ENCODE data around the gene IFRD2. TPM values are rescaled to one million over a fixed set of nuclear protein-coding genes. Genes with fewer than 3 reads are reported as not detected.

Gene IFRD2
- total RNA-seq, 1 experiment from 2014 or later = 89.5 TPM

DNA sequence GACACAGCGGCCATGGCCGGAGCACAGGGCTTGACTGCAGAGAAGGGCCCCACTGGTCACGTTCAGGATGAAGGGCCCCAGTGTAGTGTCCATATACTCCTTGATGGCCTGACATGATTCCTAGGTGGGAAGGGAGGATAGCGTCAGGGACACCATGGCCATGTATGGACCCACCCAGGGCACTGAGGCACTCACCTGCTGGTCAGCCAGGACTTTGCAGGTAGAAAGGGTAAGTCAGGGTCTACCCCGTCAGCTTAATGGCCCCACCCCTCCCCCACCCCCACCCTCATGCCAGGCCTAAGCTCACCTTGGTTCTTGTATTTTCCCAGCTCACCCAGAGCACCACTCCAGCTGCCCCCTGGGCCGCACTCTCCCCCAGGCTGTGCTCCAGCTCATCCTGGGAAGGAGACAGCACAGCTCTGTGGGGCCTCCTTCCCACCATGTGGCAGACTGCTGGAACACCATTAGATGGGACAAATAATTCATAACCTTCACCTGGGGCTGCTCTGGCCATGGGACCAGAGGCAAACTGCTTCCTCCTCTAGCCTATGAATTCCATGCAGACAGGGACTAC is 8.5 kb upstream of the IFRD2 start:
- BruUV-seq (replicated peaks) = no TSS peak
- H3K27me3 Mint-ChIP-seq (ENCODE audit: insufficient read depth, unreplicated experiment) = no peaks in the 10 kb centered on the region
- Histone ChIP-seq H3K9me3 (no peaks in the 10 kb centered on the region), H3K4me3 (ENCODE audit: low read depth, low read length) (no peak overlapping the region; the same call in 1 of the 2 replicates), H3K36me3 (ENCODE audit: control insufficient read depth, insufficient read depth, low read length) (no peaks in the 10 kb centered on the region; the same call in 1 of the 2 replicates), H3K4me1 (peaks cover 20% of the 10 kb centered on the region), H3K27me3 (replicated peaks; ENCODE audit: control insufficient read depth, insufficient read depth, low read length) (no peaks in the 10 kb centered on the region)
- peaks cover 11% of the 10 kb centered on the region for H3K36me3 Mint-ChIP-seq (ENCODE audit: insufficient read depth, unreplicated experiment)
- peak overlapping the region; percentile 95 for H3K27ac Mint-ChIP-seq (ENCODE audit: unreplicated experiment)
- intact Hi-C loops (cut with micrococcal nuclease; ENCODE audit: unreplicated experiment) = no loop called here
- H3K9me3 Mint-ChIP-seq (ENCODE audit: unreplicated experiment) = no peaks in the 10 kb centered on the region
- ChIA-PET CTCF (no interaction called here), POLR2A (interaction anchor here (0.6 kb wide), 1 partner anchor 42 kb away, joined by 7 read pairs; no protein-coding TSS in a partner anchor)
- H3K4me1 Mint-ChIP-seq (ENCODE audit: low read depth, unreplicated experiment) = peaks cover 11% of the 10 kb centered on the region
- TF ChIP-seq, protein P1, sequence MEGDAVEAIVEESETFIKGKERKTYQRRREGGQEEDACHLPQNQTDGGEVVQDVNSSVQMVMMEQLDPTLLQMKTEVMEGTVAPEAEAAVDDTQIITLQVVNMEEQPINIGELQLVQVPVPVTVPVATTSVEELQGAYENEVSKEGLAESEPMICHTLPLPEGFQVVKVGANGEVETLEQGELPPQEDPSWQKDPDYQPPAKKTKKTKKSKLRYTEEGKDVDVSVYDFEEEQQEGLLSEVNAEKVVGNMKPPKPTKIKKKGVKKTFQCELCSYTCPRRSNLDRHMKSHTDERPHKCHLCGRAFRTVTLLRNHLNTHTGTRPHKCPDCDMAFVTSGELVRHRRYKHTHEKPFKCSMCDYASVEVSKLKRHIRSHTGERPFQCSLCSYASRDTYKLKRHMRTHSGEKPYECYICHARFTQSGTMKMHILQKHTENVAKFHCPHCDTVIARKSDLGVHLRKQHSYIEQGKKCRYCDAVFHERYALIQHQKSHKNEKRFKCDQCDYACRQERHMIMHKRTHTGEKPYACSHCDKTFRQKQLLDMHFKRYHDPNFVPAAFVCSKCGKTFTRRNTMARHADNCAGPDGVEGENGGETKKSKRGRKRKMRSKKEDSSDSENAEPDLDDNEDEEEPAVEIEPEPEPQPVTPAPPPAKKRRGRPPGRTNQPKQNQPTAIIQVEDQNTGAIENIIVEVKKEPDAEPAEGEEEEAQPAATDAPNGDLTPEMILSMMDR (IDR thresholded peaks at IDR 0.05; ENCODE audit: insufficient read depth in 1 of 2, low read depth in 1 of 2, low read length in 1 of 2, severe bottlenecking in 1 of 2, unreplicated experiment in 1 of 2) = no peak
- peak overlapping the region; percentile 97 for H3K4me3 Mint-ChIP-seq (ENCODE audit: unreplicated experiment)
- DNase-seq = peak in 1 of 2 experiments; percentile 33

DNA sequence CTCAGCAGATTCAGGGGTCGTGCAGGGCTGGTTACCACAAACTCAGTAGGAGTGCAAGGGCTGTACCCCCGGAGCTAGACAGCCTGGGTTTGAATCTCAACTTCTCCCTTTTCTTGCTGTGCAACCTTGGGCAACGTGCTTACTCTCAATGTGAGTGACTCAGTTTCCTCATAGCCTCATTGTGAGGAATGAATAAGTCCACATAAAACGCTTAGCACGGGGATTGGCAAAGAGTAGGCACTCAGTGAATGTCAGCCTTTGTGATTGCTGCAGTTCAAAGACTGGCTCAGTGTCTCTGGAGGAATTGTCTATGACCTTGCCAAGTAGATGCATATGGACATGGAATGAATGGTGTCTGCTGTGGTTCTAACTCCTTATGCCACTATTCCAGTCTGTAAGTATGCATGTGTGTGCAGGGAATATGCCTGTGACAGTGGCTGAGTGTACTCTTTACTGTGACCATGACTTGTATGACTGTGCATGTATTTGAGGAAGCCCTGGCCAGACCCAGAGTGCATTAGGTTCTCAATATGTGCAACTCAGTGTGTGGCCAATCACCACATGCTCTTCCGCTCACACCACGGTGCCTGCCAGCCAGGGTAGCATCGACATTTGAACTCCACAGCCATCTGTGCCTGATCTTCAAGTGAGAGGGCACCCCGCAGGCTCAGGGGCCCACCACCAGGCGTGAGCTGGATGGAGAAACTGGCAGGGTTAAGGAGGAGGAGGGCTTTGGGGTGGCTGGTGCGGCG is 7.9 kb upstream of the IFRD2 start:
- BruUV-seq (replicated peaks) = TSS peak; percentile 95
- Mint-ChIP-seq H3K4me1 (ENCODE audit: low read depth, unreplicated experiment) (peaks cover 11% of the 10 kb centered on the region), H3K36me3 (ENCODE audit: insufficient read depth, unreplicated experiment) (peaks cover 11% of the 10 kb centered on the region), H3K9me3 (ENCODE audit: unreplicated experiment) (no peaks in the 10 kb centered on the region), H3K27ac (ENCODE audit: unreplicated experiment) (peak overlapping the region; percentile 95), H3K4me3 (ENCODE audit: unreplicated experiment) (peak overlapping the region; percentile 97), H3K27me3 (ENCODE audit: insufficient read depth, unreplicated experiment) (no peaks in the 10 kb centered on the region)
- Histone ChIP-seq H3K4me3 (ENCODE audit: low read depth, low read length) (peak overlapping the region; percentile 39), H3K9me3 (no peaks in the 10 kb centered on the region), H3K27me3 (replicated peaks; ENCODE audit: control insufficient read depth, insufficient read depth, low read length) (no peaks in the 10 kb centered on the region), H3K36me3 (ENCODE audit: control insufficient read depth, insufficient read depth, low read length) (no peaks in the 10 kb centered on the region; the same call in 1 of the 2 replicates), H3K4me1 (peaks cover 20% of the 10 kb centered on the region)
- DNase-seq = peak in 1 of 2 experiments; percentile 35
- intact Hi-C loops (cut with micrococcal nuclease; ENCODE audit: unreplicated experiment) = loop anchor here (1.0 to 2.0 kb wide), 4 partner anchors 19 to 63 kb away; partner anchors contain the start of gene GNAI2
- ChIA-PET CTCF (interaction anchor here (0.7 to 1.3 kb wide), 7 partner anchors 15 to 108 kb away, joined by 3 to 8 read pairs (median 4); no protein-coding TSS in a partner anchor), POLR2A (interaction anchor here (0.6 to 1.4 kb wide), 8 partner anchors 10 to 1282 kb away, joined by 3 to 17 read pairs (median 6); partner anchors contain the start of genes DALRD3 and GNAI2)
- TF ChIP-seq, protein P1 (IDR thresholded peaks at IDR 0.05; ENCODE audit: insufficient read depth in 1 of 2, low read depth in 1 of 2, low read length in 1 of 2, severe bottlenecking in 1 of 2, unreplicated experiment in 1 of 2) = no peak

DNA sequence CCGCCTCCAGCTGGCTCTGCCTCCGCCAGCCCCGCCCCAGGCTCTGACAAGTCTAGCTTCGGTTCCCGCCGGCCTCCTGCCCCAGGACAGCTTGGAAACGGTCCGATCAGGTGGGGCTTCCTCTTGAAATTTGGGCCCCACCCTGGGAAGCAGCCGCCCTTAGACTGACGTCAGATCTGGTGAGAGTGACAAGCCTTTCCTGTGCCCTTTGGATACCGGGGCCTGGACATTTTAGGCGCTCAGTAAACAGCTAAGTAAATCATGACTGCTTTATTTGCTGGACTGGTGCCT is 7.4 kb upstream of the IFRD2 start:
- no peaks in the 10 kb centered on the region for H3K27me3 ChIP-seq (replicated peaks; ENCODE audit: control insufficient read depth, insufficient read depth, low read length)
- H3K27me3 Mint-ChIP-seq (ENCODE audit: insufficient read depth, unreplicated experiment) = no peaks in the 10 kb centered on the region
- H3K27ac Mint-ChIP-seq (ENCODE audit: unreplicated experiment) = peak overlapping the region; percentile 95
- no peaks in the 10 kb centered on the region for H3K9me3 ChIP-seq
- peaks cover 20% of the 10 kb centered on the region for H3K4me1 ChIP-seq
- H3K9me3 Mint-ChIP-seq (ENCODE audit: unreplicated experiment) = no peaks in the 10 kb centered on the region
- ChIA-PET CTCF (interaction anchor here (0.7 to 1.3 kb wide), 10 partner anchors 16 to 1200 kb away, joined by 3 to 8 read pairs (median 4); partner anchors contain the start of gene LSMEM2), POLR2A (interaction anchor here (0.6 to 1.4 kb wide), 9 partner anchors 10 to 1281 kb away, joined by 3 to 17 read pairs (median 5); partner anchors contain the start of genes DALRD3 and GNAI2)
- TF ChIP-seq, protein P1 (IDR thresholded peaks at IDR 0.05; ENCODE audit: insufficient read depth in 1 of 2, low read depth in 1 of 2, low read length in 1 of 2, severe bottlenecking in 1 of 2, unreplicated experiment in 1 of 2) = no peak
- no TSS peak for BruUV-seq (replicated peaks)
- DNase-seq = no peak
- H3K4me3 ChIP-seq (ENCODE audit: low read depth, low read length) = peak overlapping the region; percentile 39
- intact Hi-C loops (cut with micrococcal nuclease; ENCODE audit: unreplicated experiment) = loop anchor here (1.0 to 2.0 kb wide), 4 partner anchors 19 to 63 kb away; partner anchors contain the start of gene GNAI2
- H3K36me3 ChIP-seq (ENCODE audit: control insufficient read depth, insufficient read depth, low read length) = no peaks in the 10 kb centered on the region; the same call in 1 of the 2 replicates
- peak overlapping the region; percentile 97 for H3K4me3 Mint-ChIP-seq (ENCODE audit: unreplicated experiment)
- H3K36me3 Mint-ChIP-seq (ENCODE audit: insufficient read depth, unreplicated experiment) = peaks cover 11% of the 10 kb centered on the region
- H3K4me1 Mint-ChIP-seq (ENCODE audit: low read depth, unreplicated experiment) = peaks cover 11% of the 10 kb centered on the region

All from Caco-2 (cell line).